Stomach (tissue), 4 donors: ENCODE measurements around the gene SOX6.

Experiments used
- CTCF ChIP-seq, 7 experiments: fragments of 450-650 bp in 4 of 7; fragments of 200-600 bp in 3 of 7; sonication (generic) in 3 of 7; IDR thresholded peaks; one replicate each; pipeline ENCODE4 v1.5.1; 2016 to 2019; ENCODE audit warnings: antibody characterized with exemption in 7 of 7, control low read depth in 2 of 7, mild to moderate bottlenecking in 1 of 7
- EP300 ChIP-seq: sonication (generic); formaldehyde crosslinking; IDR thresholded peaks from one replicate; pipeline ENCODE4 v1.6.1; 2017; ENCODE audit warnings: antibody characterized with exemption
- POLR2AphosphoS5 ChIP-seq, 3 donors: sonication (generic); formaldehyde crosslinking; IDR thresholded peaks; one replicate each; pipeline ENCODE4 v1.6.1; 2016; ENCODE audit warnings: antibody characterized with exemption in 3 of 3

GRCh38 chr11:16372355-16372754 is 16.0 kb upstream of the SOX6 start:
- no peak for TF ChIP-seq CTCF (IDR thresholded peaks at IDR 0.05)
- no peak for TF ChIP-seq EP300
- no peak for TF ChIP-seq POLR2AphosphoS5 (IDR thresholded peaks at IDR 0.05)
